ENCODE results near the gene PLXDC1.

PLXDC1 gene

GRCh38 chr17:39094607-39095308, 56.7 kb downstream of the PLXDC1 start:
- no peak for DNase-seq

GRCh38 chr17:39092692-39093230, 58.7 kb downstream of the PLXDC1 start:
- no peak for DNase-seq

DNA sequence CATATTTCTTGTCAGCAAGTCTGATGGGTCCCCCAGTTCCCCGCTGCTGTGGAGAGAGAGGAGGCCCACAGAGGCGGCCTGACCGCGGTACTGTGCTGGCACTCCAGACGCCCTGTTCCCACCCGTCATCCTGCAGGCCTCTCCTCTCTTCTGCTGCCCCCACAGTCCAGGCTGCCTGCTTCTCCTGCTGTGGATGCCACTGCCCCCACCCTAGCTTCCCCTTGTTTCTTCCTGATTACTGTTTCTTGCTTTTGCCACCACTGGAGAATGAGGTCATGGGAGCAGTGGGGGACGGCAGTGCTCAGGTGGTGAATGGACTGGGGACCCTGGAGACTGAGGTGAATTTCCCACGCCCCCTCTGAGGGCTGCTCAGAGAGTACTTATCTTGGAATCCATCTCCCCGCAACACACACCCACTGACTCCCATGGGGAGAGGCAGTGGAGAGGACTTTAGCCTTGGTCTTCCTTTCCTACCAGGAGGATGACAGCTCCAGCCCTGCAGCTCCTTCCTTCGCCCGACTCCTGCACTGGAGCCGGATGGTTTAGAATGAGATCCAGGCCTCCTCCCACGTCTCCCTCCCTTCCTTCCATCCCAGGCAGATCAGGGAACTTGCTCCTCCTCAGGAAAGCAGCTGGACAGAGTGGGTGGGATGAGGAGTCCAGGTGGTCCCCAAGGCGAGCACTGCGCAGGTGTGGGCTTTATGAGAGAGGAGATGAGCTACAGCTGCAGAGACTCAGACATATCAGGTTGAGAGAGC, 60.4 kb downstream of the PLXDC1 start:
- DNase-seq: no peak

- DNase-seq: no peak
Observed at GRCh38 chr17:39090400-39090799, 61.0 kb downstream of the PLXDC1 start.

GRCh38 chr17:39084558-39084957, 66.9 kb downstream of the PLXDC1 start:
- no peak for DNase-seq

GRCh38 chr17:39083270-39083669, 68.2 kb downstream of the PLXDC1 start:
- DNase-seq: no peak

GRCh38 chr17:39082482-39082881, 69.0 kb downstream of the PLXDC1 start:
- DNase-seq: no peak

GRCh38 chr17:39081851-39082250, 69.6 kb downstream of the PLXDC1 start:
- no peak for DNase-seq

DNA sequence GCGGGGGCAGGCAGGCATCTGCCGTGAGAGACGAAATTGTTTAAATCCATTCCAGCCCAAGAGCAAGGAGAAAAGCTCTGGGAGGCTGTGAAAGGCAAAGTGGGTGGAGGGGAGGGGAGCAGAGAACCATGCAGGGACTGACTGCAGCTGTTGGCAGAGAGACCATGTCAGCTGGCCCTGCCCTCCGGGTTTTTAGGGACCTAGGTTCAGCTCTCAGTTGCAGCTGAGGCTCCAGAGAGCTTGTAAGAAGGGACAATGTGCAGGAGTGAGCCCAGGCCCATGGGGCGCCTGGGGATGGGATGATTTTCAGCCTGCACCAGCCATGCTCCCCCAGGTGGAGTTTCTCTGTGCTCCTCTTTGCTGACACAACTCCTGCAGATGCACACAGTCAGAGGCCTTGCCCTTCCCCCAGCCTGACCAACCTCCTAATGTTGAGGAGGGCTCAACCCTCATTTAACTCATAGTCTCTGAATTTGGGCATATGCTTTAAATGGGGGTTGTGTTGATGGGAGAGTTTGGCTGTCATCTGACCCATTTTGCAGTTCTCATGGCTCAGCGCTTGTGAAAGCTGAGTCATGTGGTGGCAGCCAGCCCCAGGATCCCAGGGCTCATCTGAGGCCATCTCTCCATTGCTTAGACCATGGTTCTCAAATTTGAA, 70.9 kb downstream of the PLXDC1 start:
- DNase-seq: no peak

DNA sequence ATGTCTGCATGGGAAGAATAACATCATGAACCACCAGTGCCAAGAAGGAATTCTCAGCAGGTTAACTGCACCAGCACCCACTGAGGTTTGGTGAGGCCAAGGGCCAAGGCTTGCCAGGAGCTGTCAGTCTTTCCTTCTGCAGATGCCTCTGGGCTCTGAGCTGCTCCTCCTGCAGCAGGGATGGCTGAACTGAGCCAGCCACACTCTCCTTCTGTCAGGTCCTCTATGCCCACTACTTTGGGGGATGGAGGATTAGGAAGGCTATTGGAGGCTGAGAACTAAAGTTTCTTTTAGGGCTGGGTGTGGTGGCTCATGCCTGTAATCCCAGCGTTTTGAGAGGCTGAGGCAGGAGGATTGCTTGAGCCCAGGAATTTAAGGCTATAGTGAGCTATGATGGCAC, 71.6 kb downstream of the PLXDC1 start:
- no peak for DNase-seq

DNA sequence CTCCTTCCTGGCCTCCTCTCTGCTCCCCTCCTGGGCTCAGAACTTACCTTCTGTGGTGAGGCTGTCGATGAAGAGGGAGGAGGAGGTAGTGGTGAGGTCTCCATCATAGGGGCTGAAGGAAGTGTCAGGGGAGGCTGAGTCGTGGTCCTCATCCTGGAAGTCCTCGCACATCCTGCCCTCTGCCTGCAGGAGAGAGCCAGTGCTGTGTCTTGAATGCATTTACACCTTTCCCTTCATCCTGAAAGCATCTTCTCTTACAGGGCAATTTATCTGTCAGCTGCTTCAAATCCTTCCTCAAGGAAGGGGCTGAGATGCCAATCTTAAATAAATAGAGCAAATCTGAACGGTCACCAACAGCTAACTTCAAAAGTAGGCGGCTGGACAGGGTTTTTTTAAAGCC, 73.6 kb downstream of the PLXDC1 start:
- DNase-seq: no peak

DNA sequence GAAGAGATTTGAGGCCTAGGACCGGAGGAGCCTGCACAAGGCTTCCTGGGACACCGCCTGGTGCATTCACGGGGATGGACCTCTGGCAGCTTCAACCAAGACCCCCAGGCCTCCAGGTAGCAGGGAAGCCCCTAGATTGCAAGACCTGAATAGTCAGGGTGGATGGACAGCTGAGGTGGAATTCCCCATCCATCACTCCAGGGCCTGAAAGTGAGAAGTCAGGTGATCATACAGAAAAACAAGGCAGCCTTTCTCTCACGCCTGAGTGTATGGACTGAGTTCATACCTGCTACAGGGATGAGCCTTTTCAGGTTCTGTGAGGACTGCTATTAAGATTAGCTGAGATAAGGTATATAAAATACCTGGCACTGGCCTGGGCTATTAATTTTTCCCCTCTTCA, 74.2 kb downstream of the PLXDC1 start:
- no peak for DNase-seq

- no peak for DNase-seq
Observed at GRCh38 chr17:39074676-39075075, 76.8 kb downstream of the PLXDC1 start.

DNA sequence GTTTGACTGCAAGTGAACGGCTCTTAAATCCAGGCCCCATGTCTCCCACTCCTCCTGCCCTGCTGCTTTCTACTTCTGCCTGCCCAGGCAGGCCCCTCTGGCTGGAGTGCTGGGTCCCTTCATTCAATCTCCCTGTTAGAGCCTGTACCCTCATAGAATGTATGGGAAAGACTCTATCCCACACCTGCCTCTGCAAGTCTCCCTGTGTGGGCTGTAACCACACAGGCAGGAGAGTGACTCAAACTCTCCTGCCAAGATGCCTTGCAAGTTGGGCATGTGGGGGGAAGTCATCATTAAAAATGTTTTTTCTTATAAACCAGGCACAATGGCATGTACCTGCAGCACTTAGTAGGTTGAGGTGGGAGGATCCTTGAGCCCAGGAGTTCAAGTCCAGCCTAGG, 77.5 kb downstream of the PLXDC1 start:
- no peak for DNase-seq

- no peak for DNase-seq
Observed at GRCh38 chr17:39073353-39073752, 78.1 kb downstream of the PLXDC1 start.

DNA sequence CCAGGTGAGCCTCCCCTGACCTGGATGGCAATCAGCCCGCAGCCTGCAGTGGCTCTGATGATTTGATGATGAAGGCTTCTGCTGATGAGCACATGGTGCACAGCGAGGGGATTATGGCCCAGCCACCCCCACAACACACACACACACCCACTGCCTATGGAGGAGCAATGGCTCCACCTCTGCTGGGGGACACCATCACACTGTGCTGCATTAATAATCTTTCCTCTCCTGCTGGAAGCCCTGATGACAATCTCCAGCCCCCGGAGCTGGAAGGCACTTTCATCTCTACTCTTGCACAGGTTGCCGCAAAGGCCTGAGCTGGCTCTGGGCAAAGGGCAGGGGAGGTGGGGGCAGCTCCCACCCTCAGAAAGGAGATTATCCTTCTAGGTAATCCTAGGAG, 79.9 kb downstream of the PLXDC1 start:
- DNase-seq: no peak

DNA sequence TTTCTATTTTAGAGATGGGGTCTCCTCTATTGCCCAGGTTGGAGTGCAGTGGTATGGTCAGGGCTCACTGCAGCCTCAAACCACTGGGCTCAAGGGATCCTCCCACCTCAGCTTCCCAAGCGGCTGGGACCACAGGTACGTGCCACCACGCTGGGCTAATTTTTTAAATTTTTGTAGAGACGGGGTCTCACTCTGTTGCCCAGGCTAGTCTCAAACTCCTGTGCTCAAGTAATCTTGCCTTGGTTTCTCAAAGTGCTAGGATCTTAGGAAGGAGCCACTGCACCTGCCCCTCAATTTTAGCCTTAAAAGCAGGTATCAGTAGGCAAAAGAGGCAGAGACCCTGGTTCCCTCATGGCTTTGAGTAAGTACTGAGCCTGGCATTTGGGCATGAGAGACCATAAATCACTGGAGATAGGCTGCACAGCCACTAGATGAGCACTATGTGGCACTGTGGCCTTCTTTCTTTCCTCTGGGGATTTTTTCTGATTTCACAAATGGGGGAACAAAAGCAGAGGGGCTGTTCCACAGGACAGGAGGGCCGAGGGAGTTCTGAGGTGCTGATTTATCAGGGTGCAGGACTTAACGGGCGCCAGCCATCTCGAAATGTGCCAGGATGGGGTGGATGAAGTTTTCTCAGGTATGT, 82.2 kb downstream of the PLXDC1 start:
- no peak for DNase-seq

GRCh38 chr17:39064819-39065218, 86.6 kb downstream of the PLXDC1 start:
- DNase-seq: no peak

DNA sequence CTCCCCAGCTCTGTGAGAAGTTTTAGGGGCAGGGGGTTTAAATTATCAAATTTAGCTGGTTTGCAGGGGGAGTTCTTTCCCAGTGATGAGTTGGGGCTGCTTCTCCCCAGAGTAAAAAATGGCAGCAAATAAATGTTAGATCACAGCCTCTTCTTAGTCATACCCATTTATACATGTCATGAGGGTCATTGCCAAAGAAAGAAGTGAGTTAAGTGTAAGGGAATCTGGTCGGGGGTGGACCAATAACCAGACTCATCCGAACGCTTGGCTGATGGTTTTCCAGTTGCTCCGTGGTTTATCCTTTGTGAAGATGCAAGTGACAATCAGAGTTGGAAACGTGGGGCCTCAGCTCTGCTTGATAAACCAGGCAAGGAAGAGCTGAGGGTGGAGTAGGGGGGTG, 87.1 kb downstream of the PLXDC1 start:
- no peak for DNase-seq

DNA sequence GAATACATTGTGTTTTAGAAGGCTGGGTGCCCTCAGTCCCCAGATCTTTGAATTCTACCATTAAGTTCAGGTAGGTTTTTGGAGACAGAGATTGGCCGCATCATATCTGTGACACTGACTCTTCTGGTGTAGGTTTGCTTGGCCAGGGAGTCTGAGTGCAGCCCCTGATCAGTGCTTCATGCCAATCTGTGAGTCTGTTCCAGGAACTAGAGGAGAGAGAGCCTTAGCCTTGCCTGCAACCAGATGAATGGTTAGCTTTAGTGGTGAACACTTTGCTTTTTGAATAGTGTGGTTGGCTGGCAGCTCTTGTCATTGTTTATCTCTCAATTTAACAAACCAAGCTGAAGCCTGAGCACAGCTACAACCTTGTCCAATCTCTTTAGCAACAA, 87.8 kb downstream of the PLXDC1 start:
- no peak for DNase-seq

DNA sequence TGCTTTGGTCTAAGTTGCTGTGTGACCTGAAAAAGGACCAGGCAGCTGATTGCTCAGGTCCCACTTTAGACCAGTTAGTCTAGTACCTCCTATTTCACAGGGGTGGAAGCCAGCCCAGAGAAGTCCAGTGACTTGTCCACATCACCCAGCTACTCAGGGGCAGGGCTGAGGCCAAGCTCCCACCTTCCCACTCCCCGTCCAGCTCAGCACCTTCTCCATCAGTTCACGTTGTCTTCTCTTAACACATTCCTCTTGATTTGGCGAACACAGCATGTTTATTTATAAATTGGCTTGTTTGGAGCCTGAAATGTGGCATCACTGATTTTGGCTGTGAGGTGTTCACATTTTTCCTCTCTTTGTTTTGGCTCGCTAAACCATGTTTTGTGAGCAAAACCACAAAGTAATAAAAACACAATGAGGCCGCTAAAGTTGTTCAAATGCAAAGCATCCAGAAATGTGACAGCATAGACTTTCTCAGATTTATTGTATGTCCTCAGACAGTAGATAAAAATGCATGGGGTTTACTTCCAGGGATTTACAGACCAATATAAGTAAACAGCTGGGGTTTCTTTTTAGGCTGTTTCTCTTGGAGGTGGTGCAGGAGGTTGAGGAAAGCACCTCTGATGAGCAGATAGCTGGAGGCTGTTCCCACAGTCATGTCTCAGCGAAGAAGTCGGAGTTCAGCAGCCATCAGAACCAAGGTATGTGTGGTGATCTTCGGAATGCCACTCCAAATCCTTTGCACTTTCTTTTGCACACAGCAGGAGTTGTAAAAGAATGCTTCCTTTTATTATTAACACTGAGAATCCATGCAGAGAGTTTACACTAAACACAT, 88.4 kb downstream of the PLXDC1 start:
- DNase-seq: no peak

DNA sequence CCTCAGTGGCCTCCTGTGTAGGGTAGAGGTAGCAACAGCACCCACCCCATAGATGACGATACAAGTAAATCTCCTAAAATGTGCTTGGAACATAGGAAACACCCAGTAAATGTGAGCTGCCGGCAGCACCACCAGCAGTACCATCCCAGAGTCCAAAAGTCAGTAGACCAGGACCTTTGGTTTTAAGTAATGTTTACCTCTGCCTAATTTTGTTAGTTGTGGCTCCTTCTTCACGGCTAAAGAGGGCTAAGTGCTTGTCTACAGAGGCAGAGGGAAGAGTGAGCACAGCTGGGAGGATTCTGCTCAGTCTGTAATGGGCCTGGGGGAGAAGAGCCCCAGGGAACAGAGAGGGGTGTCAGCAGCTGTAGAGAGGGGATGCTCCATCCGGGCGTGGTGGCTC, 92.9 kb downstream of the PLXDC1 start:
- DNase-seq: no peak
